ENCODE results near the gene NKX1-1. TPM values are rescaled to one million over a fixed set of nuclear protein-coding genes. Genes with fewer than 3 reads are reported as not detected.

NKX1-1 gene
- total and polyA plus RNA-seq, 8 donors: not detected

DNA sequence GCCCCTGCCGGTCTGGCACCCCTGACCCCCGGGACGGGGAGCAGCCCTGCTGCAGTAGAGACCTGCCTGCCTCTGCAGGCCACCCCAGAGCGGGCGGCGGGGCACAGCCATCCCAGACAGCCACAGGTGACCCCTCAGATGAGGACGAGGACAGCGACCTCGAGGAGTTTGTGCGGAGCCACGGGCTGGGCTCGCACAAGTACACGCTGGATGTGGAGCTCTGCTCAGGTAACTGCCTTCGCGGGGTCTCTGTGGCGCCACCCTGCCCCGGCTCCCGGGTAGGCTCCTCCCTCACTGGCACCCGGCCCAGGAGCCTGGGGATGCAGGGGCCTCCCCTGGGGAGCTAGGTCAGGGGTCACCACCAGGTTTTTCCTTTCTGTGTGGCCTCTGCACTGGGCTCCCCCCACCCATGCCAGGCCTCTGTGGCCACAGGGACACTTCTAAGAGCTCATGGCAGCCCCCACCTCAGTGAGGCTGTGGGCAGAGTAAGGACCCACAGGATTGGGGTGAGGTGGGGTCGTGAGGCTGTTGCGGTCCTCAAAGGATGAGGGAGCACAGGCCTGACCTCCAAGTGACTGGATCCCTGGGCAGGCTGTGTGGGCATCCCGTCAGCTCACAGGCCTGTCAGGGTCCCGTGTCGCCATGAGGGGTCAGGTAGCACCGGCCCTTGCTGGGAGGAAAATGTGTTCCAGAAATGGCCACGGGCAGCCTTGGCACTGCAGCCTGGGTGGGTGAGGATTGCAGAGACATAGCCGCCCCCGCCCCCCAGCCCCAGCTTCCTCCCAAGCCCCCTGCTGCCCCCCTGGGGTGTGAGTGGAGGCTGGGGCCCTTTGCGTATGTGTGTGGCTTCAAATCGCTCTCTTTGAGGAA is 52.8 kb downstream of the NKX1-1 start:
- intact Hi-C loops (cut with DNase I): no loop called here
- H3K27me3 ChIP-seq: no peaks in the 10 kb centered on the region
- no peak overlapping the region for H3K27ac ChIP-seq
- peaks cover 0 to 74% of the 10 kb centered on the region in 2 donors for H3K36me3 ChIP-seq
- TF ChIP-seq, protein P1, sequence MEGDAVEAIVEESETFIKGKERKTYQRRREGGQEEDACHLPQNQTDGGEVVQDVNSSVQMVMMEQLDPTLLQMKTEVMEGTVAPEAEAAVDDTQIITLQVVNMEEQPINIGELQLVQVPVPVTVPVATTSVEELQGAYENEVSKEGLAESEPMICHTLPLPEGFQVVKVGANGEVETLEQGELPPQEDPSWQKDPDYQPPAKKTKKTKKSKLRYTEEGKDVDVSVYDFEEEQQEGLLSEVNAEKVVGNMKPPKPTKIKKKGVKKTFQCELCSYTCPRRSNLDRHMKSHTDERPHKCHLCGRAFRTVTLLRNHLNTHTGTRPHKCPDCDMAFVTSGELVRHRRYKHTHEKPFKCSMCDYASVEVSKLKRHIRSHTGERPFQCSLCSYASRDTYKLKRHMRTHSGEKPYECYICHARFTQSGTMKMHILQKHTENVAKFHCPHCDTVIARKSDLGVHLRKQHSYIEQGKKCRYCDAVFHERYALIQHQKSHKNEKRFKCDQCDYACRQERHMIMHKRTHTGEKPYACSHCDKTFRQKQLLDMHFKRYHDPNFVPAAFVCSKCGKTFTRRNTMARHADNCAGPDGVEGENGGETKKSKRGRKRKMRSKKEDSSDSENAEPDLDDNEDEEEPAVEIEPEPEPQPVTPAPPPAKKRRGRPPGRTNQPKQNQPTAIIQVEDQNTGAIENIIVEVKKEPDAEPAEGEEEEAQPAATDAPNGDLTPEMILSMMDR (IDR thresholded peaks at IDR 0.05): no peak
- no peaks in the 10 kb centered on the region for H3K9me3 ChIP-seq
- peaks cover 4 to 19% of the 10 kb centered on the region in 2 donors for H3K4me1 ChIP-seq
- no peak overlapping the region for H3K4me3 ChIP-seq
- ATAC-seq (no peak), DNase-seq (peak in 1 of 4 donors; percentile 71)

Other genes starting within 250 kb of the NKX1-1 start
- gene SPON2, start 233.9 kb downstream of the NKX1-1 start, total RNA-seq: 10 to 100 TPM; 66.0 to 94.2 TPM
- gene SPON2, start 233.9 kb downstream of the NKX1-1 start, polyA plus RNA-seq (ENCODE audit: insufficient read length in 6 of 6): 10 to 100 TPM in 5 of 6 donors, 1 to 10 TPM in 1; 7.7 to 47.1 (median 18.9) TPM
- gene CTBP1, start 157.3 kb downstream of the NKX1-1 start, total RNA-seq: 100 to 1,000 TPM; 146 to 167 TPM
- gene CTBP1, start 157.3 kb downstream of the NKX1-1 start, polyA plus RNA-seq (ENCODE audit: insufficient read length in 6 of 6): 100 to 1,000 TPM in 5 of 6 donors, 10 to 100 TPM in 1; 93.9 to 150 (median 121) TPM
- 10 to 100 TPM; 43.8 to 56.3 TPM for gene MAEA, start 116.6 kb downstream of the NKX1-1 start, total RNA-seq
- 10 to 100 TPM; 46.3 to 70.4 (median 56.5) TPM for gene MAEA, start 116.6 kb downstream of the NKX1-1 start, polyA plus RNA-seq (ENCODE audit: insufficient read length in 6 of 6)
- 10 to 100 TPM; 33.0 to 36.6 TPM for gene UVSSA, start 59.2 kb downstream of the NKX1-1 start, total RNA-seq
- gene UVSSA, start 59.2 kb downstream of the NKX1-1 start, polyA plus RNA-seq (ENCODE audit: insufficient read length in 6 of 6): 10 to 100 TPM; 12.8 to 26.4 (median 17.8) TPM